ENCODE results near the gene MAT2A. TPM values are rescaled to one million over a fixed set of nuclear protein-coding genes. Genes with fewer than 3 reads are reported as not detected.
A peak's percentile ranks its signal among the peaks of the same experiment; 100 is the strongest.

MAT2A gene
- polyA plus RNA-seq, 1 donor: 345 TPM

GRCh38 chr2:85547089-85547858, 8.3 kb downstream of the MAT2A start:
- Histone ChIP-seq H3K9me3 (ENCODE audit: control insufficient read depth, low read depth, low read length) (no peaks in the 10 kb centered on the region), H3K4me3 (ENCODE audit: low read length) (no peak overlapping the region), H3K36me3 (ENCODE audit: control insufficient read depth, insufficient read depth, low read length) (peaks cover 78% of the 10 kb centered on the region), H3K27ac (ENCODE audit: low read length) (no peak overlapping the region), H3K27me3 (ENCODE audit: control insufficient read depth, insufficient read depth, low read length) (no peaks in the 10 kb centered on the region), H3K4me1 (ENCODE audit: control insufficient read depth, insufficient read depth, low read length) (no peaks in the 10 kb centered on the region)
- no peak for DNase-seq
- no CpG with 5 or more reads among the region's 1 CpG for WGBS (ENCODE audit: insufficient coverage, low lambda C conversion rate)

GRCh38 chr2:85547859-85548607, 9.1 kb downstream of the MAT2A start:
- no peak overlapping the region for H3K4me3 ChIP-seq (ENCODE audit: low read length)
- peaks cover 78% of the 10 kb centered on the region for H3K36me3 ChIP-seq (ENCODE audit: control insufficient read depth, insufficient read depth, low read length)
- H3K9me3 ChIP-seq (ENCODE audit: control insufficient read depth, low read depth, low read length): no peaks in the 10 kb centered on the region
- H3K27ac ChIP-seq (ENCODE audit: low read length): no peak overlapping the region
- WGBS (ENCODE audit: insufficient coverage, low lambda C conversion rate): 80% methylated on average over 3 of the region's 6 CpGs
- H3K27me3 ChIP-seq (ENCODE audit: control insufficient read depth, insufficient read depth, low read length): no peaks in the 10 kb centered on the region
- no peak for DNase-seq
- no peaks in the 10 kb centered on the region for H3K4me1 ChIP-seq (ENCODE audit: control insufficient read depth, insufficient read depth, low read length)

- WGBS (ENCODE audit: insufficient coverage, low lambda C conversion rate): 71% methylated on average over 1 of the region's 2 CpGs
- H3K4me1 ChIP-seq (ENCODE audit: control insufficient read depth, insufficient read depth, low read length): no peaks in the 10 kb centered on the region
- H3K36me3 ChIP-seq (ENCODE audit: control insufficient read depth, insufficient read depth, low read length): peaks cover 78% of the 10 kb centered on the region
- DNase-seq: no peak
- H3K27me3 ChIP-seq (ENCODE audit: control insufficient read depth, insufficient read depth, low read length): no peaks in the 10 kb centered on the region
- no peaks in the 10 kb centered on the region for H3K9me3 ChIP-seq (ENCODE audit: control insufficient read depth, low read depth, low read length)
- H3K27ac ChIP-seq (ENCODE audit: low read length): no peak overlapping the region
- no peak overlapping the region for H3K4me3 ChIP-seq (ENCODE audit: low read length)
Measured at GRCh38 chr2:85548608-85548900, 9.6 kb downstream of the MAT2A start.

GRCh38 chr2:85549095-85549494, 10.1 kb downstream of the MAT2A start:
- Histone ChIP-seq H3K36me3 (ENCODE audit: control insufficient read depth, insufficient read depth, low read length) (peaks cover 80% of the 10 kb centered on the region), H3K9me3 (ENCODE audit: control insufficient read depth, low read depth, low read length) (no peaks in the 10 kb centered on the region), H3K27ac (ENCODE audit: low read length) (no peak overlapping the region), H3K27me3 (ENCODE audit: control insufficient read depth, insufficient read depth, low read length) (no peaks in the 10 kb centered on the region), H3K4me3 (ENCODE audit: low read length) (no peak overlapping the region), H3K4me1 (ENCODE audit: control insufficient read depth, insufficient read depth, low read length) (no peaks in the 10 kb centered on the region)
- DNase-seq: no peak
- no CpG with 5 or more reads among the region's 10 CpGs for WGBS (ENCODE audit: insufficient coverage, low lambda C conversion rate)

- H3K4me3 ChIP-seq (ENCODE audit: low read length): no peak overlapping the region
- DNase-seq: no peak
- no peaks in the 10 kb centered on the region for H3K4me1 ChIP-seq (ENCODE audit: control insufficient read depth, insufficient read depth, low read length)
- no peaks in the 10 kb centered on the region for H3K27me3 ChIP-seq (ENCODE audit: control insufficient read depth, insufficient read depth, low read length)
- no peaks in the 10 kb centered on the region for H3K9me3 ChIP-seq (ENCODE audit: control insufficient read depth, low read depth, low read length)
- no peak overlapping the region for H3K27ac ChIP-seq (ENCODE audit: low read length)
- WGBS (ENCODE audit: insufficient coverage, low lambda C conversion rate): no CpG with 5 or more reads among the region's 4 CpGs
- peaks cover 81% of the 10 kb centered on the region for H3K36me3 ChIP-seq (ENCODE audit: control insufficient read depth, insufficient read depth, low read length)
Measured at GRCh38 chr2:85549826-85550225, 10.9 kb downstream of the MAT2A start.

GRCh38 chr2:85550486-85550885, 11.5 kb downstream of the MAT2A start:
- Histone ChIP-seq H3K27ac (ENCODE audit: low read length) (no peak overlapping the region), H3K4me3 (ENCODE audit: low read length) (no peak overlapping the region), H3K27me3 (ENCODE audit: control insufficient read depth, insufficient read depth, low read length) (no peaks in the 10 kb centered on the region), H3K9me3 (ENCODE audit: control insufficient read depth, low read depth, low read length) (no peaks in the 10 kb centered on the region), H3K36me3 (ENCODE audit: control insufficient read depth, insufficient read depth, low read length) (peaks cover 81% of the 10 kb centered on the region), H3K4me1 (ENCODE audit: control insufficient read depth, insufficient read depth, low read length) (no peaks in the 10 kb centered on the region)
- no peak for DNase-seq
- no CpG with 5 or more reads among the region's 10 CpGs for WGBS (ENCODE audit: insufficient coverage, low lambda C conversion rate)

- Histone ChIP-seq H3K27me3 (ENCODE audit: control insufficient read depth, insufficient read depth, low read length) (no peaks in the 10 kb centered on the region), H3K27ac (ENCODE audit: low read length) (no peak overlapping the region), H3K36me3 (ENCODE audit: control insufficient read depth, insufficient read depth, low read length) (peaks cover 79% of the 10 kb centered on the region), H3K9me3 (ENCODE audit: control insufficient read depth, low read depth, low read length) (no peaks in the 10 kb centered on the region), H3K4me1 (ENCODE audit: control insufficient read depth, insufficient read depth, low read length) (no peaks in the 10 kb centered on the region), H3K4me3 (ENCODE audit: low read length) (no peak overlapping the region)
- peak; percentile 70 to 73 for DNase-seq
- no CpG with 5 or more reads among the region's 9 CpGs for WGBS (ENCODE audit: insufficient coverage, low lambda C conversion rate)
Measured at GRCh38 chr2:85551698-85552678, 13.0 kb downstream of the MAT2A start.

GRCh38 chr2:85553184-85553583, 14.2 kb downstream of the MAT2A start:
- no CpG with 5 or more reads among the region's 6 CpGs for WGBS (ENCODE audit: insufficient coverage, low lambda C conversion rate)
- H3K9me3 ChIP-seq (ENCODE audit: control insufficient read depth, low read depth, low read length): no peaks in the 10 kb centered on the region
- H3K4me3 ChIP-seq (ENCODE audit: low read length): no peak overlapping the region
- no peak for DNase-seq
- no peaks in the 10 kb centered on the region for H3K4me1 ChIP-seq (ENCODE audit: control insufficient read depth, insufficient read depth, low read length)
- no peak overlapping the region for H3K27ac ChIP-seq (ENCODE audit: low read length)
- peaks cover 77% of the 10 kb centered on the region for H3K36me3 ChIP-seq (ENCODE audit: control insufficient read depth, insufficient read depth, low read length)
- H3K27me3 ChIP-seq (ENCODE audit: control insufficient read depth, insufficient read depth, low read length): no peaks in the 10 kb centered on the region

GRCh38 chr2:85554980-85555612, 16.1 kb downstream of the MAT2A start:
- H3K36me3 ChIP-seq (ENCODE audit: control insufficient read depth, insufficient read depth, low read length): peaks cover 72% of the 10 kb centered on the region

GRCh38 chr2:85557130-85557529, 18.2 kb downstream of the MAT2A start:
- no peaks in the 10 kb centered on the region for H3K4me1 ChIP-seq (ENCODE audit: control insufficient read depth, insufficient read depth, low read length)
- H3K27me3 ChIP-seq (ENCODE audit: control insufficient read depth, insufficient read depth, low read length): no peaks in the 10 kb centered on the region
- H3K9me3 ChIP-seq (ENCODE audit: control insufficient read depth, low read depth, low read length): no peaks in the 10 kb centered on the region
- H3K4me3 ChIP-seq (ENCODE audit: low read length): no peak overlapping the region
- peaks cover 53% of the 10 kb centered on the region for H3K36me3 ChIP-seq (ENCODE audit: control insufficient read depth, insufficient read depth, low read length)
- DNase-seq: no peak
- WGBS (ENCODE audit: insufficient coverage, low lambda C conversion rate): 86% methylated on average over 1 of the region's 5 CpGs
- H3K27ac ChIP-seq (ENCODE audit: low read length): no peak overlapping the region

More at GRCh38 chr2:85554980-85555612, 16.1 kb downstream of the MAT2A start:
- Histone ChIP-seq H3K4me3 (ENCODE audit: low read length) (no peak overlapping the region), H3K27ac (ENCODE audit: low read length) (no peak overlapping the region), H3K4me1 (ENCODE audit: control insufficient read depth, insufficient read depth, low read length) (no peaks in the 10 kb centered on the region), H3K9me3 (ENCODE audit: control insufficient read depth, low read depth, low read length) (no peaks in the 10 kb centered on the region), H3K27me3 (ENCODE audit: control insufficient read depth, insufficient read depth, low read length) (no peaks in the 10 kb centered on the region)
- 60% methylated on average over 1 of the region's 3 CpGs for WGBS (ENCODE audit: insufficient coverage, low lambda C conversion rate)
- DNase-seq: no peak

All from large intestine (tissue), 3 donors.